ENCODE results near the gene SDR42E1. TPM values are rescaled to one million over a fixed set of nuclear protein-coding genes. Genes with fewer than 3 reads are reported as not detected.

SDR42E1 gene
- total and polyA plus RNA-seq, 2 of the 4 experiments (the other 2 are of a cell fraction), result 0.44 to 0.72 TPM

DNA sequence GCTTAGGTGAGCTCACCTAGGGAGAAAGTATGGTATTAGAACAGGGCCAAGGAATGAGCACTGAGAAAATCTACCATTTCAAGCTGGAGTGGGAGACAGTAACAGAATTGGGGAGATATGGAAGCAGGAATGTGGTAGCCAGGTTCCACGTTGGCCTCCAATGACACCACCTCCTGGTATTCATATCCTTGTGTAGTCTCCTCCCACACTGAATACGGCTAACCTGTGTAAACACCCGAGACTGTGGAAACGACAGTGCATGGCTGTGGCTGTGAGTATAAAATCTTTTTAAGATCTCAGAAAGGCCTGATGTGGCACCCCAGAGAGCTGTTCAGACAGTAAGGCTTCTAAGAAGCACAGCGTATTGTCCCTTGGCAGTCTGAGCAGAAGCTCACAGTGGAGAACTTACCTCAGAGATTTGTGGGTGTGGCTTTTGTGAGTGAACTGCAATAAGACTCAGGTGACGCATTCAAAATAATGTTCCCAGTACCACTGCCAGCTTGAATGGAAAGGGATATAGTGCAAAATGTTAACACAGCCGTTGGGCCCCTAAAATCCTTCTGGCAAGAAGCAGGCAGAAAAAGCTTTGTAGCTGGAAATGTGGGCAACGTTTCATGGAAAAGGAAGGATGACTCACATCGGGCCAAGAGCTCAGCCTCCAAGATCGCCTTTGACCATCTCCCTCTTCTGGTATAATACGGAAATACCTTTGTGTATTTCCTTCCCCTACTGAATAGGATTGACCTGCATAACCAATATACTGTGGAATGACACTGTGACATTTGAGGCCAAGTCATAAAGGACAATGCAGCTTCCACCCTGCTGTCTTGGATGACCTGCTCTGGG is 14.4 kb downstream of the SDR42E1 start:
- H3K14ac ChIP-seq (replicated peaks; ENCODE audit: low read depth, low read length), result no peak overlapping the region
- no peak overlapping the region; the same call in 1 of the 2 replicates for H3K4ac ChIP-seq (ENCODE audit: low read depth, low read length)
- H3K18ac ChIP-seq (ENCODE audit: low read depth, low read length), result peak overlapping the region; percentile 48; the same call in 1 of the 2 replicates
- dilution Hi-C loops (cut with HindIII; ENCODE audit: low sequenced_read_pairs, unreplicated experiment) (no loop called here), in situ Hi-C loops (cut with MboI; ENCODE audit: low sequenced_read_pairs) (no loop called here), intact Hi-C loops (cut with micrococcal nuclease) (no loop called here)
- CTCF ChIA-PET, result interaction anchor here (1.0 to 1.5 kb wide), 4 partner anchors 18 to 233 kb away, joined by 3 to 7 read pairs (median 4); no protein-coding TSS in a partner anchor
- no peak overlapping the region for H3K4me3 ChIP-seq (ENCODE audit: insufficient read depth, low read depth, low read length)
- H3K27me3 ChIP-seq (ENCODE audit: control insufficient read depth, insufficient read depth, low read length), result no peaks in the 10 kb centered on the region
- peak overlapping the region; percentile 30; the same call in 1 of the 2 replicates for H2BK120ac ChIP-seq (ENCODE audit: low read depth, low read length)
- 80% methylated on average over 1 of the region's 11 CpGs; no CpG with 5 or more reads in 1 of the 2 experiments for WGBS, 2 experiments (ENCODE audit: extremely low coverage in 2 of 2, insufficient read length in 1 of 2)
- H4K5ac ChIP-seq (ENCODE audit: low read depth, low read length), result no peak overlapping the region
- no peak overlapping the region for H2BK5ac ChIP-seq (ENCODE audit: low read depth, low read length, poor library complexity, severe bottlenecking)
- DNase-seq (peak; percentile 57), ATAC-seq (ENCODE audit: low read depth) (peak; percentile 45)
- no peak overlapping the region for H3K27ac ChIP-seq (ENCODE audit: insufficient read depth, low read length)
- TF ChIP-seq RAD21 (IDR thresholded peaks at IDR 0.05; ENCODE audit: low read length), result peak; percentile 15; the same call in 1 of the 2 replicates
- no peak for TF ChIP-seq CEBPB (IDR thresholded peaks at IDR 0.05; ENCODE audit: low read depth, low read length)
- 0 out of 2 replicates have a peak, but pooled peaks have one; percentile 32 for TF ChIP-seq CTCF (conservative IDR thresholded peaks at IDR 0.05; ENCODE audit: low read depth, low read length)
- 0 out of 2 replicates have a peak, but pooled peaks have one; percentile 17 for TF ChIP-seq SMC3 (IDR thresholded peaks at IDR 0.05; ENCODE audit: low read depth, low read length)
- H3K9ac ChIP-seq (ENCODE audit: low read depth, low read length), result no peak overlapping the region
- peak overlapping the region; percentile 44; the same call in 1 of the 2 replicates for H2AK5ac ChIP-seq (ENCODE audit: low read depth, low read length)
- peak overlapping the region; percentile 17; the same call in 2 of the 3 replicates for H2BK15ac ChIP-seq (ENCODE audit: low read depth, low read length)
- H2AFZ ChIP-seq (replicated peaks; ENCODE audit: low read length, poor library complexity), result peak overlapping the region; percentile 57
- no peak overlapping the region for H4K91ac ChIP-seq (ENCODE audit: insufficient read depth, low read depth, low read length)
- 0 out of 2 replicates have a peak, but pooled peaks cover 3% of the 10 kb centered on the region for H4K20me1 ChIP-seq (ENCODE audit: insufficient read depth, low read length)
- peak overlapping the region; percentile 17; the same call in 1 of the 2 replicates for H3K4me2 ChIP-seq (ENCODE audit: low read depth, low read length)
- H2AK9ac ChIP-seq (replicated peaks; ENCODE audit: low read depth, low read length, poor library complexity), result no peak overlapping the region
- H3K9me1 ChIP-seq (ENCODE audit: insufficient read depth, low read length), result no peaks in the 10 kb centered on the region; the same call in 1 of the 2 replicates
- 0 out of 2 replicates have a peak overlapping the region, but pooled peaks have one; percentile 10 for H2BK20ac ChIP-seq (ENCODE audit: low read depth, low read length)
- H3K23ac ChIP-seq (ENCODE audit: low read depth, low read length), result no peak overlapping the region
- peaks cover 7% of the 10 kb centered on the region for H3K4me1 ChIP-seq (ENCODE audit: control insufficient read depth, insufficient read depth, low read length)
- H3K36me3 ChIP-seq (ENCODE audit: control insufficient read depth, insufficient read depth, low read length), result no peaks in the 10 kb centered on the region
- peak overlapping the region in 1 of 2 experiments; percentile 13; a peak in 1 of 4 replicates for H4K8ac ChIP-seq (ENCODE audit: low read depth in 2 of 2, low read length in 2 of 2)
- H3K56ac ChIP-seq (ENCODE audit: extremely low read depth, insufficient read depth, low read length), result no peak overlapping the region
- no TSS peak for BruUV-seq (replicated peaks)
- H3K9me3 ChIP-seq (ENCODE audit: control insufficient read depth, insufficient read depth, low read length), result no peaks in the 10 kb centered on the region
- no peaks in the 10 kb centered on the region for H3K79me1 ChIP-seq (ENCODE audit: low read depth in 1 of 2, low read length in 2 of 2)
- POLR2A ChIA-PET (ENCODE audit: unreplicated experiment), result no interaction called here
